SH-SY5Y (cell line): ENCODE measurements around the gene RIOX2.

Source experiments
- GATA2 ChIP-seq: IDR thresholded peaks from 2 replicates; pipeline ENCODE4 v1.6.1; 2011; ENCODE audit warnings: mild to moderate bottlenecking, low read depth, low read length
- GATA3 ChIP-seq: IDR thresholded peaks from 2 replicates; pipeline ENCODE4 v1.6.1; 2011; ENCODE audit warnings: low read depth, mild to moderate bottlenecking, low read length, moderate library complexity

DNA sequence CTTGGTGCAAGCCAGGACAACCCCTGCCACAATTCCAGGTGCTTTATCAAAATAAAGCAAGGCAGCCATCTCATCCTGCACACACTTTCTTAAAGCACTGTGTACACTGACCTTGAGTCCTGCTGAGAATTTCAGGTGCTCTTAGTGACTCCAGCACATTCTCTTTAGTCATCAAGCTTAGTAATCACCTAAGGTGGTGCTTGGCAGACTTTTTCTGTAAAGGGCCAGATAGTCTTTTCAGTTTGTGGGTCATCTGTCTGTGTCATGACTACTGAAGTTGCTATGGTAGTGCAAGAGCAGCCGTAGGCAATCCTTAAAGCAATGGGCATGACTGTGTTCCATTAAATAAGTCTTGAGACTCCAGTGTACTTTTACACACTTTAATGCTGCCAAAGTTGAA lies 36.4 kb downstream of the RIOX2 start:
- TF ChIP-seq GATA2 (no peak), GATA3 (no peak)
